GM19351 (cell line): ENCODE results near the gene EPM2A.

Experiments used
- ATAC-seq: cut with Tn5 transposase; IDR thresholded peaks from one replicate; pipeline ENCODE4 v1.9.1; 2021; ENCODE audit warnings: mild to moderate bottlenecking, moderate library complexity; ENCODE audit not compliant: unreplicated experiment

EPM2A gene

GRCh38 chr6:145620088-145620487, 115.2 kb downstream of the EPM2A start:
- ATAC-seq = no peak

GRCh38 chr6:145609521-145609920, 125.8 kb downstream of the EPM2A start:
- ATAC-seq = no peak

- no peak for ATAC-seq
Measured at GRCh38 chr6:145608850-145609249, 126.5 kb downstream of the EPM2A start.

GRCh38 chr6:145603991-145604390, 131.3 kb downstream of the EPM2A start:
- no peak for ATAC-seq

- no peak for ATAC-seq
Measured at GRCh38 chr6:145603424-145603833, 131.9 kb downstream of the EPM2A start.

- ATAC-seq = no peak
Measured at GRCh38 chr6:145602726-145603326, 132.5 kb downstream of the EPM2A start.

- ATAC-seq = no peak
Measured at GRCh38 chr6:145601397-145601796, 133.9 kb downstream of the EPM2A start.

GRCh38 chr6:145600299-145600698, 135.0 kb downstream of the EPM2A start:
- ATAC-seq = no peak

GRCh38 chr6:145588981-145589380, 146.3 kb downstream of the EPM2A start:
- no peak for ATAC-seq

- no peak for ATAC-seq
Measured at GRCh38 chr6:145587334-145587733, 148.0 kb downstream of the EPM2A start.

- no peak for ATAC-seq
Measured at GRCh38 chr6:145583753-145584152, 151.6 kb downstream of the EPM2A start.
